ENCODE measurements around the gene RUBCNL. TPM values are rescaled to one million over a fixed set of nuclear protein-coding genes. Genes with fewer than 3 reads are reported as not detected.

RUBCNL gene
- total and polyA plus RNA-seq, 9 donors, result 0.57 to 4.5 (median 1.5) TPM

- Histone ChIP-seq H3K9me3 (no peaks in the 10 kb centered on the region), H3K27me3 (no peaks in the 10 kb centered on the region), H3K4me1 (ENCODE audit: insufficient read depth) (no peaks in the 10 kb centered on the region), H3K27ac (no peak overlapping the region), H3K36me3 (no peaks in the 10 kb centered on the region), H3K4me3 (no peak overlapping the region)
- intact Hi-C loops (cut with DNase I), result no loop called here
- TF ChIP-seq POLR2A (IDR thresholded peaks at IDR 0.05), result no peak
- TF ChIP-seq EP300 (IDR thresholded peaks at IDR 0.05), result no peak
- no peak for TF ChIP-seq CTCF (IDR thresholded peaks at IDR 0.05)
- no peak for DNase-seq
- 72 to 85% (median 77%) methylated on average over 3 of the region's 3 CpGs for WGBS, 3 donors
Measured at GRCh38 chr13:46360604-46361003, 26.4 kb downstream of the RUBCNL start.

GRCh38 chr13:46359714-46360113 is 27.3 kb downstream of the RUBCNL start:
- intact Hi-C loops (cut with DNase I), result no loop called here
- WGBS, 3 donors, result 5 to 11% (median 9%) methylated on average over 1 of the region's 1 CpG
- Histone ChIP-seq H3K9me3 (no peaks in the 10 kb centered on the region), H3K36me3 (no peaks in the 10 kb centered on the region), H3K27ac (no peak overlapping the region), H3K4me1 (ENCODE audit: insufficient read depth) (no peaks in the 10 kb centered on the region), H3K4me3 (no peak overlapping the region), H3K27me3 (no peaks in the 10 kb centered on the region)
- no peak for TF ChIP-seq EP300 (IDR thresholded peaks at IDR 0.05)
- no peak for TF ChIP-seq POLR2A (IDR thresholded peaks at IDR 0.05)
- TF ChIP-seq CTCF (IDR thresholded peaks at IDR 0.05), result no peak
- no peak for DNase-seq

- H3K4me3 ChIP-seq, result no peak overlapping the region
- TF ChIP-seq CTCF (IDR thresholded peaks at IDR 0.05), result no peak
- TF ChIP-seq POLR2A (IDR thresholded peaks at IDR 0.05), result no peak
- TF ChIP-seq EP300 (IDR thresholded peaks at IDR 0.05), result no peak
- WGBS, 3 donors, result 92 to 93% (median 93%) methylated on average over 11 of the region's 11 CpGs
- DNase-seq, result no peak
- no peak overlapping the region for H3K27ac ChIP-seq
- no peaks in the 10 kb centered on the region for H3K4me1 ChIP-seq (ENCODE audit: insufficient read depth)
- H3K9me3 ChIP-seq, result no peaks in the 10 kb centered on the region
- no peaks in the 10 kb centered on the region for H3K27me3 ChIP-seq
- no peaks in the 10 kb centered on the region for H3K36me3 ChIP-seq
- intact Hi-C loops (cut with DNase I), result no loop called here
Measured at GRCh38 chr13:46355901-46356590, 31.0 kb downstream of the RUBCNL start.

- Histone ChIP-seq H3K27ac (no peak overlapping the region), H3K4me3 (no peak overlapping the region), H3K4me1 (ENCODE audit: insufficient read depth) (no peaks in the 10 kb centered on the region), H3K36me3 (no peaks in the 10 kb centered on the region), H3K9me3 (no peaks in the 10 kb centered on the region), H3K27me3 (no peaks in the 10 kb centered on the region)
- 70 to 78% (median 73%) methylated on average over 5 of the region's 5 CpGs for WGBS, 3 donors
- DNase-seq, result no peak
- intact Hi-C loops (cut with DNase I), result no loop called here
- TF ChIP-seq CTCF (IDR thresholded peaks at IDR 0.05), result no peak
- no peak for TF ChIP-seq POLR2A (IDR thresholded peaks at IDR 0.05)
- TF ChIP-seq EP300 (IDR thresholded peaks at IDR 0.05), result no peak
Measured at GRCh38 chr13:46355088-46355468, 32.0 kb downstream of the RUBCNL start.

All from ovary (tissue), 9 donors.